HepG2 (cell line): ENCODE measurements around the gene PTEN. TPM values are rescaled to one million over a fixed set of nuclear protein-coding genes. Genes with fewer than 3 reads are reported as not detected.
A peak's percentile ranks its signal among the peaks of the same experiment; 100 is the strongest.

ENCODE experiments used
- AHR ChIP-seq: IDR thresholded peaks from 2 replicates; pipeline ENCODE4 v1.6.1; 2018; ENCODE audit warnings: missing genetic modification reagents, missing compliant biosample characterization
- MYC ChIP-seq: sonication (generic); formaldehyde crosslinking; IDR thresholded peaks from 2 replicates; pipeline ENCODE4 v1.9.0; 2021; ENCODE audit warnings: missing genetic modification reagents, borderline replicate concordance
- NFYB ChIP-seq: sonication (generic); formaldehyde crosslinking; IDR thresholded peaks from 2 replicates; pipeline ENCODE4 v1.4.0; 2020; ENCODE audit warnings: missing genetic modification reagents
- NRL ChIP-seq: sonication (generic); formaldehyde crosslinking; IDR thresholded peaks from 2 replicates; pipeline ENCODE4 v1.5.0; 2020; ENCODE audit warnings: missing genetic modification reagents, mild to moderate bottlenecking, moderate library complexity, borderline replicate concordance
- PLRG1 ChIP-seq: fragments of 450-650 bp; conservative IDR thresholded peaks from 2 replicates; pipeline ENCODE4 v1.6.1; 2016
- SKIL ChIP-seq: sonication (generic); formaldehyde crosslinking; IDR thresholded peaks from 2 replicates; pipeline ENCODE4 v1.8.0; 2022; ENCODE audit warnings: missing genetic modification reagents, mild to moderate bottlenecking, moderate library complexity, borderline replicate concordance
- SMYD3 ChIP-seq: sonication (generic); formaldehyde crosslinking; IDR thresholded peaks from 2 replicates; pipeline ENCODE4 v1.8.1; 2023; ENCODE audit warnings: mild to moderate bottlenecking, missing genetic modification reagents
- TBP ChIP-seq: sonication (generic); formaldehyde crosslinking; IDR thresholded peaks from 2 replicates; pipeline ENCODE4 v1.5.0; 2020; ENCODE audit warnings: missing genetic modification reagents
- TCF7 ChIP-seq: sonication (generic); IDR thresholded peaks from 2 replicates; pipeline ENCODE4 v1.6.1; 2016; ENCODE audit warnings: antibody characterized with exemption, low read depth
- UBTF ChIP-seq: sonication (generic); formaldehyde crosslinking; IDR thresholded peaks from 2 replicates; pipeline ENCODE4 v1.4.0; 2020; ENCODE audit warnings: mild to moderate bottlenecking, missing genetic modification reagents
- ZHX2 ChIP-seq, 2 experiments: sonication (generic) in 1 of 2; formaldehyde crosslinking in 1 of 2; IDR thresholded peaks; 2 replicates each; pipeline versions ENCODE4 v1.6.1 to v1.9.0; 2014 to 2022; ENCODE audit warnings: antibody characterized with exemption in 1 of 2, borderline replicate concordance in 1 of 2, inconsistent platforms in 1 of 2, low read depth in 1 of 2, missing genetic modification reagents in 1 of 2
- ZMYM2 ChIP-seq: sonication (generic); formaldehyde crosslinking; IDR thresholded peaks from 2 replicates; pipeline ENCODE4 v1.8.0; 2022; ENCODE audit warnings: mild to moderate bottlenecking, missing genetic modification reagents
- ZNF282 ChIP-seq: fragments of 450-650 bp; IDR thresholded peaks from 2 replicates; pipeline ENCODE4 v1.6.1; 2018; ENCODE audit not compliant: partially characterized antibody
- ZNF775 ChIP-seq: sonication (generic); formaldehyde crosslinking; IDR thresholded peaks from 2 replicates; pipeline ENCODE4 v1.4.0; 2020; ENCODE audit warnings: missing genetic modification reagents, mild to moderate bottlenecking, moderate library complexity, borderline replicate concordance
- polyA plus RNA-seq, 8 experiments: library from polyadenylated mRNA; depleted of rRNA in 3 of 8; stranded (reverse) in 7 of 8; unstranded in 1 of 8; fragments of >200 nt; fragmentation: Illumina TruSeq in 4 of 8; extraction: Trizol in 4 of 8; gene quantifications; 2 replicates each; pipeline versions ENCODE4 v1.2.1 to v1.2.3, GENCODE V29; 2011 to 2016; ENCODE audit warnings: low read depth in 4 of 8, missing spikeins in 1 of 8, mixed read lengths in 1 of 8; ENCODE audit not compliant: insufficient read depth in 1 of 8
- total RNA-seq, 5 experiments: library from RNA; depleted of rRNA; stranded (reverse); fragments of >200 nt; fragmentation: Illumina TruSeq; extraction: Trizol; gene quantifications; 2 replicates each; pipeline ENCODE4 v1.2.3, GENCODE V29; 2016; ENCODE audit warnings: low read depth in 1 of 5

Gene PTEN
- total and polyA plus RNA-seq, 2 of the 13 experiments (the other 11 are each of a cell fraction or from before 2014, with no cell fraction given), result 30.3 to 61.3 TPM

- TF ChIP-seq ZHX2 (IDR thresholded peaks at IDR 0.05; ENCODE audit: low read depth), result peak; percentile 77; the same call in 1 of the 2 replicates
- peak; percentile 41; the same call in 1 of the 2 replicates for TF ChIP-seq ZHX2 (CRISPR knock-in tag; IDR thresholded peaks at IDR 0.05; ENCODE audit: borderline replicate concordance)
- TF ChIP-seq NFYB (CRISPR knock-in tag), result no peak
- peak; percentile 77 for TF ChIP-seq SKIL (CRISPR knock-in tag)
- no peak for TF ChIP-seq ZNF282
- TF ChIP-seq MYC (CRISPR knock-in tag), result peak; percentile 69; the same call in 1 of the 2 replicates
- no peak for TF ChIP-seq PLRG1
- TF ChIP-seq TCF7, result no peak
- no peak for TF ChIP-seq TBP
- TF ChIP-seq ZNF775, result 0 out of 2 replicates have a peak, but pooled peaks have one; percentile 47
- no peak for TF ChIP-seq AHR (CRISPR knock-in tag)
- TF ChIP-seq NRL (CRISPR knock-in tag), result peak; percentile 44; the same call in 1 of the 2 replicates
- TF ChIP-seq UBTF (CRISPR knock-in tag), result peak; percentile 89
- no peak for TF ChIP-seq SMYD3 (CRISPR knock-in tag)
- 0 out of 2 replicates have a peak, but pooled peaks have one; percentile 26 for TF ChIP-seq ZMYM2
These were observed at the start of gene PTEN, which contains the start of gene KLLN (continued) for GRCh38 chr10:87863053-87863943.
